H9 (cell line): ENCODE measurements around the gene KSR1. TPM values are rescaled to one million over a fixed set of nuclear protein-coding genes. Genes with fewer than 3 reads are reported as not detected.

ENCODE experiments used
- DNase-seq: peaks from one replicate; pipeline ENCODE4 v3.0.0-alpha.2; 2017
- H2AFZ ChIP-seq: one replicate; pipeline ENCODE4 v1.6.1; 2013; ENCODE audit warnings: mild to moderate bottlenecking, low read length, control low read depth, moderate library complexity
- H2AK5ac ChIP-seq: 2 replicates; pipeline ENCODE4 v1.6.1; 2013; ENCODE audit warnings: low read length, control low read depth, mixed read lengths; ENCODE audit not compliant: insufficient read length
- H2BK120ac ChIP-seq: one replicate; pipeline ENCODE4 v1.6.1; 2013; ENCODE audit warnings: low read depth, mild to moderate bottlenecking, low read length, control low read depth, inconsistent platforms; ENCODE audit not compliant: poor library complexity, severe bottlenecking
- H2BK12ac ChIP-seq: 2 replicates; pipeline ENCODE4 v1.6.1; 2013; ENCODE audit warnings: low read length, control low read depth, mixed read lengths, low read depth; ENCODE audit not compliant: insufficient read length
- H2BK15ac ChIP-seq: 2 replicates; pipeline ENCODE4 v1.6.1; 2013; ENCODE audit warnings: low read depth, low read length, control low read depth
- H2BK20ac ChIP-seq: one replicate; pipeline ENCODE4 v1.6.1; 2013; ENCODE audit warnings: low read depth, mild to moderate bottlenecking, low read length, control low read depth, inconsistent platforms; ENCODE audit not compliant: poor library complexity, severe bottlenecking
- H2BK5ac ChIP-seq: 2 replicates; pipeline ENCODE4 v1.6.1; 2013; ENCODE audit warnings: low read length, control low read depth, mixed read lengths; ENCODE audit not compliant: insufficient read length
- H3K14ac ChIP-seq: 2 replicates; pipeline ENCODE4 v1.6.1; 2013; ENCODE audit warnings: low read length, control low read depth; ENCODE audit not compliant: insufficient read depth
- H3K18ac ChIP-seq: 2 replicates; pipeline ENCODE4 v1.6.1; 2013; ENCODE audit warnings: low read depth, mild to moderate bottlenecking, mixed read lengths, low read length, control low read depth; ENCODE audit not compliant: insufficient read length
- H3K23ac ChIP-seq: 2 replicates; pipeline ENCODE4 v1.6.1; 2013; ENCODE audit warnings: low read length, control low read depth, mixed read lengths, low read depth; ENCODE audit not compliant: insufficient read length
- H3K23me2 ChIP-seq: 2 replicates; pipeline ENCODE4 v1.6.1; 2013; ENCODE audit warnings: low read depth, mild to moderate bottlenecking, mixed read lengths, low read length, control low read depth; ENCODE audit not compliant: insufficient read length, poor library complexity, severe bottlenecking
- H3K27ac ChIP-seq: 2 replicates; pipeline ENCODE4 v1.5.1; 2013; ENCODE audit warnings: low read length, control low read depth, mixed read lengths, low read depth; ENCODE audit not compliant: insufficient read length
- H3K27me3 ChIP-seq: 2 replicates; pipeline ENCODE4 v1.6.1; 2013; ENCODE audit warnings: low read length, control low read depth, inconsistent platforms; ENCODE audit not compliant: insufficient read depth
- H3K4ac ChIP-seq: 2 replicates; pipeline ENCODE4 v1.6.1; 2013; ENCODE audit warnings: low read depth, mild to moderate bottlenecking, control low read depth, inconsistent platforms, low read length, moderate library complexity
- H3K4me1 ChIP-seq: 2 replicates; pipeline ENCODE4 v1.6.1; 2013; ENCODE audit warnings: low read length, control low read depth, inconsistent platforms; ENCODE audit not compliant: insufficient read depth
- H3K4me2 ChIP-seq: 2 replicates; pipeline ENCODE4 v1.6.1; 2013; ENCODE audit warnings: low read length, control low read depth, mixed read lengths; ENCODE audit not compliant: insufficient read length, insufficient read depth
- H3K56ac ChIP-seq: 2 replicates; pipeline ENCODE4 v1.6.1; 2013; ENCODE audit warnings: low read depth, mild to moderate bottlenecking, mixed read lengths, low read length, control low read depth; ENCODE audit not compliant: insufficient read length
- H3K79me1 ChIP-seq: 2 replicates; pipeline ENCODE4 v1.6.1; 2013; ENCODE audit warnings: low read depth, mild to moderate bottlenecking, moderate library complexity, low read length, control low read depth, inconsistent platforms; ENCODE audit not compliant: insufficient read depth, poor library complexity, severe bottlenecking
- H3K79me2 ChIP-seq: 2 replicates; pipeline ENCODE4 v1.6.1; 2013; ENCODE audit warnings: low read length, control low read depth, inconsistent platforms; ENCODE audit not compliant: insufficient read depth
- H3K9ac ChIP-seq: 2 replicates; pipeline ENCODE4 v1.6.1; 2013; ENCODE audit warnings: low read length, control low read depth, mixed read lengths; ENCODE audit not compliant: insufficient read length; ENCODE audit errors: extremely low read depth
- H3K9me3 ChIP-seq: one replicate; pipeline ENCODE4 v1.6.1; 2013; ENCODE audit warnings: low read depth, low read length, inconsistent platforms; ENCODE audit not compliant: control insufficient read depth
- H3T11ph ChIP-seq: one replicate; pipeline ENCODE4 v1.6.1; 2013; ENCODE audit warnings: mild to moderate bottlenecking, low read length, control low read depth, inconsistent platforms
- H4K20me1 ChIP-seq: one replicate; pipeline ENCODE4 v1.6.1; 2013; ENCODE audit not compliant: control insufficient read depth, insufficient read length, insufficient read depth
- H4K5ac ChIP-seq: 2 replicates; pipeline ENCODE4 v1.6.1; 2013; ENCODE audit warnings: low read depth, mild to moderate bottlenecking, mixed read lengths, low read length, control low read depth; ENCODE audit not compliant: insufficient read length
- H4K8ac ChIP-seq: replicated peaks from 2 replicates; pipeline ENCODE4 v1.6.1; 2013; ENCODE audit warnings: low read length, control low read depth, mixed read lengths, low read depth; ENCODE audit not compliant: insufficient read length
- H4K91ac ChIP-seq: 2 replicates; pipeline ENCODE4 v1.6.1; 2013; ENCODE audit warnings: low read depth, mild to moderate bottlenecking, moderate library complexity, mixed read lengths, low read length, control low read depth; ENCODE audit not compliant: insufficient read length
- H3K27ac Mint-ChIP-seq, 3 experiments: 2 replicates in 2 of 3; 3 replicates in 1 of 3; pipeline ENCODE4 v1.8.0; 2020 to 2021; ENCODE audit warnings: mixed read lengths in 3 of 3, mild to moderate bottlenecking in 1 of 3, moderate library complexity in 1 of 3
- H3K27me3 Mint-ChIP-seq: 2 replicates; pipeline ENCODE4 v1.8.0; 2021; ENCODE audit warnings: low read depth, mild to moderate bottlenecking, moderate library complexity, mixed read lengths
- H3K36me3 Mint-ChIP-seq, 3 experiments: 2 replicates in 2 of 3; 3 replicates in 1 of 3; pipeline ENCODE4 v1.8.0; 2020 to 2021; ENCODE audit warnings: low read depth in 3 of 3, mixed read lengths in 3 of 3; ENCODE audit not compliant: insufficient read depth in 1 of 3
- H3K4me1 Mint-ChIP-seq, 2 experiments: 2 replicates each; pipeline ENCODE4 v1.8.0; 2020; ENCODE audit warnings: mixed read lengths in 2 of 2
- H3K4me3 Mint-ChIP-seq, 2 experiments: 2 replicates in 1 of 2; 3 replicates in 1 of 2; pipeline ENCODE4 v1.8.0; 2020 to 2021; ENCODE audit warnings: mild to moderate bottlenecking in 2 of 2, mixed read lengths in 2 of 2, moderate library complexity in 1 of 2
- H3K9me3 Mint-ChIP-seq, 2 experiments: 2 replicates in 1 of 2; 3 replicates in 1 of 2; pipeline ENCODE4 v1.8.0; 2020; ENCODE audit warnings: mild to moderate bottlenecking in 2 of 2, mixed read lengths in 2 of 2, moderate library complexity in 1 of 2
- CTCF ChIP-seq: fragments of 200-600 bp; sonication (generic); conservative IDR thresholded peaks from 3 replicates; pipeline ENCODE4 v1.8.0; 2021; ENCODE audit warnings: antibody characterized with exemption, mild to moderate bottlenecking
- WGBS: extraction: QIAGEN DNeasy Blood & Tissue Kit; methylation state at CpG from one replicate; pipeline ENCODE4 v1.1.7; 2013; ENCODE audit warnings: missing lambda C conversion rate, low lambda C conversion rate, mixed read lengths; ENCODE audit not compliant: insufficient read length; ENCODE audit errors: extremely low coverage; 5-methylcytosine and 5-hydroxymethylcytosine counted together
- total RNA-seq: library from RNA; stranded (reverse); gene quantifications from 2 replicates; pipeline ENCODE4 v1.2.1, GENCODE V29; 2021

KSR1 gene
- total RNA-seq, 1 experiment from 2014 or later: 44.9 TPM

GRCh38 chr17:27462714-27463113 lies 6.5 kb downstream of the KSR1 start:
- H3K27me3 ChIP-seq: no peaks in the 10 kb centered on the region; the same call in 1 of the 2 replicates
- H4K91ac ChIP-seq: no peak overlapping the region
- no peak overlapping the region for H3K56ac ChIP-seq
- H2BK120ac ChIP-seq: no peak overlapping the region
- Mint-ChIP-seq H3K36me3 (no peaks in the 10 kb centered on the region), H3K4me3 (no peak overlapping the region; a peak in 1 of 5 replicates), H3K27me3 (peaks cover 1% of the 10 kb centered on the region; the same call in 1 of the 2 replicates), H3K4me1 (peaks cover 74 to 80% of the 10 kb centered on the region in 2 experiments), H3K27ac (peak overlapping the region in 1 of 3 experiments; percentile 24; a peak in 1 of 7 replicates), H3K9me3 (no peaks in the 10 kb centered on the region)
- no peak overlapping the region for H3K18ac ChIP-seq
- H2BK5ac ChIP-seq: no peak overlapping the region
- no peak overlapping the region for H3K4ac ChIP-seq
- H2BK20ac ChIP-seq: no peak overlapping the region
- no peak overlapping the region for H2AFZ ChIP-seq
- no peaks in the 10 kb centered on the region for H3K23me2 ChIP-seq
- no peak overlapping the region for H4K5ac ChIP-seq
- H3K9me3 ChIP-seq: no peaks in the 10 kb centered on the region
- no peak overlapping the region for H3K14ac ChIP-seq
- no peak overlapping the region for H4K8ac ChIP-seq
- no peak overlapping the region for H2AK5ac ChIP-seq
- no peak overlapping the region for H2BK15ac ChIP-seq
- peaks cover 12% of the 10 kb centered on the region; the same call in 1 of the 2 replicates for H3K4me1 ChIP-seq
- TF ChIP-seq CTCF: no peak
- H3T11ph ChIP-seq: no peak overlapping the region
- no CpG with 5 or more reads among the region's 3 CpGs for WGBS
- H4K20me1 ChIP-seq: no peaks in the 10 kb centered on the region
- H3K4me2 ChIP-seq: no peak overlapping the region
- H3K27ac ChIP-seq: no peak overlapping the region
- no peak overlapping the region for H2BK12ac ChIP-seq
- H3K79me2 ChIP-seq: peaks cover 17% of the 10 kb centered on the region; the same call in 1 of the 2 replicates
- no peak overlapping the region for H3K9ac ChIP-seq
- no peak overlapping the region for H3K23ac ChIP-seq
- H3K79me1 ChIP-seq: peaks cover 3% of the 10 kb centered on the region
- DNase-seq: no peak
